Mesendoderm (in vitro differentiated cells): Measurements from ENCODE around the gene ELOVL2. TPM values are rescaled to one million over a fixed set of nuclear protein-coding genes. Genes with fewer than 3 reads are reported as not detected.
"Not testable (repeated sequence)": the region's sequence is repeated elsewhere in the genome, so short reads cannot be mapped to it uniquely, and the experiment has no call there.

Source experiments
- DNase-seq: peaks from one replicate; pipeline ENCODE4 v3.0.0; 2013
- H2AK5ac ChIP-seq: 2 replicates; pipeline ENCODE4 v1.6.1; 2013; ENCODE audit warnings: low read length, inconsistent platforms
- H2BK120ac ChIP-seq: 2 replicates; pipeline ENCODE4 v1.6.1; 2013; ENCODE audit warnings: low read depth, mild to moderate bottlenecking, low read length, moderate library complexity, mixed read lengths
- H2BK15ac ChIP-seq: replicated peaks from 2 replicates; pipeline ENCODE4 v1.6.1; 2013; ENCODE audit warnings: low read depth, mild to moderate bottlenecking, moderate library complexity
- H2BK5ac ChIP-seq: 2 replicates; pipeline ENCODE4 v1.6.1; 2013; ENCODE audit warnings: low read length, inconsistent platforms
- H3K18ac ChIP-seq: 2 replicates; pipeline ENCODE4 v1.6.1; 2013; ENCODE audit warnings: mild to moderate bottlenecking, low read length, mixed read lengths
- H3K23ac ChIP-seq: one replicate; pipeline ENCODE4 v1.6.1; 2013; ENCODE audit warnings: low read length
- H3K27ac ChIP-seq: 2 replicates; pipeline ENCODE4 v1.5.1; 2013; ENCODE audit warnings: low read depth, mild to moderate bottlenecking, inconsistent platforms, low read length, moderate library complexity
- H3K27me3 ChIP-seq: 2 replicates; pipeline ENCODE4 v1.6.1; 2013; ENCODE audit warnings: low read length, control low read depth, mild to moderate bottlenecking, inconsistent platforms; ENCODE audit not compliant: insufficient read depth, poor library complexity
- H3K36me3 ChIP-seq: 2 replicates; pipeline ENCODE4 v1.6.1; 2013; ENCODE audit warnings: low read length, inconsistent platforms; ENCODE audit not compliant: control insufficient read depth, insufficient read depth
- H3K4ac ChIP-seq: one replicate; pipeline ENCODE4 v1.6.1; 2013; ENCODE audit warnings: low read depth, mild to moderate bottlenecking, low read length, moderate library complexity
- H3K4me1 ChIP-seq: 2 replicates; pipeline ENCODE4 v1.6.1; 2013; ENCODE audit warnings: low read depth, low read length, inconsistent platforms; ENCODE audit not compliant: control insufficient read depth
- H3K4me2 ChIP-seq: 2 replicates; pipeline ENCODE4 v1.6.1; 2013; ENCODE audit warnings: low read length
- H3K4me3 ChIP-seq: 2 replicates; pipeline ENCODE4 v1.5.1; 2013; ENCODE audit warnings: mild to moderate bottlenecking, low read length
- H3K56ac ChIP-seq: one replicate; pipeline ENCODE4 v1.6.1; 2013; ENCODE audit warnings: low read length
- H3K79me1 ChIP-seq: 2 replicates; pipeline ENCODE4 v1.6.1; 2013; ENCODE audit warnings: low read length, inconsistent platforms
- H3K79me2 ChIP-seq: 2 replicates; pipeline ENCODE4 v1.6.1; 2013; ENCODE audit warnings: mild to moderate bottlenecking, low read length; ENCODE audit not compliant: control insufficient read depth, insufficient read depth
- H3K9ac ChIP-seq: 2 replicates; pipeline ENCODE4 v1.6.1; 2013; ENCODE audit warnings: low read length, inconsistent platforms
- H4K5ac ChIP-seq: one replicate; pipeline ENCODE4 v1.6.1; 2013; ENCODE audit warnings: low read length
- H4K8ac ChIP-seq: one replicate; pipeline ENCODE4 v1.6.1; 2013; ENCODE audit warnings: low read depth, mild to moderate bottlenecking, control low read depth, low read length, moderate library complexity
- WGBS: extraction: QIAGEN DNeasy Blood & Tissue Kit; methylation state at CpG from one replicate; pipeline ENCODE4 v1.1.7; 2013; ENCODE audit warnings: low lambda C conversion rate, missing lambda C conversion rate; ENCODE audit not compliant: insufficient coverage; ENCODE audit errors: extremely low coverage; 5-methylcytosine and 5-hydroxymethylcytosine counted together
- polyA plus RNA-seq, 2 experiments: library from polyadenylated mRNA; stranded (reverse); fragments of 200-250 nt; gene quantifications; one replicate each; pipeline ENCODE4 v1.2.3, GENCODE V29; 2013

ELOVL2 gene
- polyA plus RNA-seq (2013, experiment 1 of 2), result 3.0 TPM
- polyA plus RNA-seq (2013, experiment 2 of 2), result 3.3 TPM

- H3K23ac ChIP-seq, result peak within 1 kb of the TSS; percentile 85
- no CpG with 5 or more reads among the region's 124 CpGs for WGBS
- no peaks in the 10 kb centered on the region for H3K79me1 ChIP-seq
- H3K4me1 ChIP-seq, result peaks cover 5% of the 10 kb centered on the region
- H3K18ac ChIP-seq, result peak within 1 kb of the TSS; percentile 82
- no peaks in the 10 kb centered on the region for H3K36me3 ChIP-seq
- peak within 1 kb of the TSS; percentile 62 for H3K4me3 ChIP-seq
- H3K4ac ChIP-seq, result no peak within 1 kb of the TSS
- peak within 1 kb of the TSS; percentile 87 for H3K56ac ChIP-seq
- DNase-seq, result peak; percentile 53
- no peak within 1 kb of the TSS for H2AK5ac ChIP-seq
- no peak within 1 kb of the TSS for H2BK15ac ChIP-seq
- no peak within 1 kb of the TSS for H3K27ac ChIP-seq
- H3K9ac ChIP-seq, result peak within 1 kb of the TSS; percentile 80
- H3K4me2 ChIP-seq, result peak within 1 kb of the TSS; percentile 90
- no peaks in the 10 kb centered on the region for H3K79me2 ChIP-seq
- no peak within 1 kb of the TSS for H2BK120ac ChIP-seq
- no peak within 1 kb of the TSS for H4K5ac ChIP-seq
- H4K8ac ChIP-seq, result no peak within 1 kb of the TSS
- peaks cover 13% of the 10 kb centered on the region for H3K27me3 ChIP-seq
- no peak within 1 kb of the TSS for H2BK5ac ChIP-seq
These were observed at the start of gene ELOVL2 for GRCh38 chr6:11043961-11044711. Gene ELOVL2 (minus strand): TSS chr6:11044305. CDS start chr6:11044230, 75 bp downstream.

GRCh38 chr6:11093376-11093625, 49.2 kb upstream of the ELOVL2 start:
- H2BK5ac ChIP-seq, result no peak overlapping the region
- peaks cover 38% of the 10 kb centered on the region for H3K79me2 ChIP-seq
- H2BK15ac ChIP-seq, result no peak overlapping the region
- no peak for DNase-seq
- peak overlapping the region; percentile 60 for H3K27ac ChIP-seq
- H3K4me2 ChIP-seq, result peak overlapping the region; percentile 63
- no peak overlapping the region for H3K4ac ChIP-seq
- no peak overlapping the region for H4K5ac ChIP-seq
- peak overlapping the region; percentile 91 for H3K18ac ChIP-seq
- no peaks in the 10 kb centered on the region for H3K4me1 ChIP-seq
- no peaks in the 10 kb centered on the region for H3K27me3 ChIP-seq
- peak overlapping the region; percentile 95 for H3K56ac ChIP-seq
- H3K23ac ChIP-seq, result no peak overlapping the region
- H3K36me3 ChIP-seq, result no peaks in the 10 kb centered on the region
- H3K9ac ChIP-seq, result peak overlapping the region; percentile 89
- no peak overlapping the region for H2BK120ac ChIP-seq
- no peak overlapping the region for H2AK5ac ChIP-seq
- H4K8ac ChIP-seq, result no peak overlapping the region
- H3K4me3 ChIP-seq, result peak overlapping the region; percentile 81
- no CpG with 5 or more reads among the region's 17 CpGs for WGBS
- H3K79me1 ChIP-seq, result peaks cover 5% of the 10 kb centered on the region

GRCh38 chr6:11092668-11093375, 48.7 kb upstream of the ELOVL2 start:
- H2BK120ac ChIP-seq, result no peak overlapping the region
- H4K8ac ChIP-seq, result no peak overlapping the region
- H3K79me1 ChIP-seq, result peaks cover 5% of the 10 kb centered on the region
- H2BK15ac ChIP-seq, result no peak overlapping the region
- H3K23ac ChIP-seq, result no peak overlapping the region
- H3K56ac ChIP-seq, result peak overlapping the region; percentile 95
- H3K9ac ChIP-seq, result peak overlapping the region; percentile 89
- no peaks in the 10 kb centered on the region for H3K36me3 ChIP-seq
- no peak for DNase-seq
- peak overlapping the region; percentile 81 for H3K4me3 ChIP-seq
- H4K5ac ChIP-seq, result no peak overlapping the region
- no peaks in the 10 kb centered on the region for H3K4me1 ChIP-seq
- H3K18ac ChIP-seq, result peak overlapping the region; percentile 91
- H3K4ac ChIP-seq, result peak overlapping the region; percentile 20
- H3K27me3 ChIP-seq, result no peaks in the 10 kb centered on the region
- H3K4me2 ChIP-seq, result peak overlapping the region; percentile 63
- peaks cover 34% of the 10 kb centered on the region for H3K79me2 ChIP-seq
- H3K27ac ChIP-seq, result peak overlapping the region; percentile 60
- no peak overlapping the region for H2BK5ac ChIP-seq
- H2AK5ac ChIP-seq, result no peak overlapping the region
- WGBS, result no CpG with 5 or more reads among the region's 10 CpGs

- WGBS, result no CpG with 5 or more reads among the region's 5 CpGs
- not testable (repeated sequence) for H2BK120ac ChIP-seq, H3K4ac ChIP-seq
These were observed 47.0 kb upstream of the ELOVL2 start for GRCh38 chr6:11091141-11091540.

GRCh38 chr6:11089695-11090094, 45.6 kb upstream of the ELOVL2 start:
- Histone ChIP-seq H3K23ac (no peak overlapping the region), H3K4me2 (no peak overlapping the region), H2AK5ac (no peak overlapping the region), H3K4me3 (no peak overlapping the region), H3K79me1 (peaks cover 3% of the 10 kb centered on the region), H3K27me3 (no peaks in the 10 kb centered on the region), H3K4me1 (no peaks in the 10 kb centered on the region), H2BK15ac (no peak overlapping the region), H3K79me2 (peaks cover 4% of the 10 kb centered on the region), H3K56ac (no peak overlapping the region), H4K8ac (no peak overlapping the region), H3K27ac (no peak overlapping the region), H4K5ac (no peak overlapping the region), H3K4ac (no peak overlapping the region), H3K9ac (no peak overlapping the region), H2BK5ac (no peak overlapping the region), H3K36me3 (no peaks in the 10 kb centered on the region), H3K18ac (no peak overlapping the region), H2BK120ac (no peak overlapping the region)
- no CpG with 5 or more reads among the region's 1 CpG for WGBS
- no peak for DNase-seq

More at GRCh38 chr6:11091141-11091540, 47.0 kb upstream of the ELOVL2 start:
- not testable (repeated sequence) for H3K4me1 ChIP-seq, H3K18ac ChIP-seq, H3K36me3 ChIP-seq, H4K5ac ChIP-seq, H2BK5ac ChIP-seq, H3K27me3 ChIP-seq, H3K4me2 ChIP-seq, H3K23ac ChIP-seq, DNase-seq, H3K27ac ChIP-seq, H4K8ac ChIP-seq, H3K4me3 ChIP-seq, H2AK5ac ChIP-seq, H3K56ac ChIP-seq, H3K79me1 ChIP-seq, H3K9ac ChIP-seq, H2BK15ac ChIP-seq
- H3K79me2 ChIP-seq, result peaks cover 18% of the 10 kb centered on the region
